ENCODE results near the gene CEP164. TPM values are rescaled to one million over a fixed set of nuclear protein-coding genes. Genes with fewer than 3 reads are reported as not detected.

CEP164 gene
- total and polyA plus RNA-seq, 2 of the 8 experiments (the other 6 are each of a cell fraction or from before 2014, with no cell fraction given): 8.4 to 20.8 TPM

GRCh38 chr11:117457835-117458234 lies 130.2 kb downstream of the CEP164 start:
- Histone ChIP-seq H3K27me3 (replicated peaks in 1 of 4; ENCODE audit: control insufficient read depth in 3 of 4, extremely low read depth in 1 of 4, insufficient read depth in 3 of 4, low read length in 3 of 4) (no peaks in the 10 kb centered on the region), H3K56ac (replicated peaks; ENCODE audit: insufficient read length, low read depth, low read length) (no peak overlapping the region), H3K18ac (ENCODE audit: extremely low read depth, low read length) (no peak overlapping the region), H4K8ac (ENCODE audit: extremely low read depth, insufficient read depth, low read length) (no peak overlapping the region), H3K4me1 (replicated peaks in 1 of 4; ENCODE audit: control insufficient read depth in 3 of 4, insufficient read depth in 4 of 4, low read length in 3 of 4) (no peaks in the 10 kb centered on the region), H3K27ac (ENCODE audit: low read depth, low read length) (no peak overlapping the region), H3K36me3 (ENCODE audit: control insufficient read depth in 2 of 4, insufficient read depth in 4 of 4, low read length in 3 of 4) (no peaks in the 10 kb centered on the region), H4K91ac (replicated peaks; ENCODE audit: insufficient read length, low read length) (no peak overlapping the region), H3K9me3 (ENCODE audit: insufficient read depth in 2 of 2, low read depth in 1 of 2, low read length in 1 of 2) (peaks cover 0 to 5% of the 10 kb centered on the region in 2 experiments; a peak in 1 of 4 replicates), H2BK5ac (ENCODE audit: low read depth, low read length) (peak overlapping the region; percentile 44; the same call in 1 of the 2 replicates), H2AFZ (ENCODE audit: low read length) (no peak overlapping the region), H3K4me3 (ENCODE audit: extremely low read depth in 1 of 4, insufficient read depth in 2 of 4, low read depth in 3 of 4, low read length in 4 of 4) (no peak overlapping the region), H3K4me2 (ENCODE audit: insufficient read depth in 1 of 2, low read depth in 2 of 2, low read length in 2 of 2) (no peak overlapping the region), H3K79me1 (ENCODE audit: low read depth, low read length) (no peaks in the 10 kb centered on the region), H3K9ac (replicated peaks in 1 of 4; ENCODE audit: extremely low read depth in 1 of 4, low read depth in 3 of 4, low read length in 3 of 4) (no peak overlapping the region), H2BK15ac (ENCODE audit: low read length) (no peak overlapping the region), H3K14ac (ENCODE audit: insufficient read length) (no peak overlapping the region), H3K79me2 (ENCODE audit: control insufficient read depth in 1 of 2, insufficient read depth in 2 of 2, low read length in 2 of 2) (no peaks in the 10 kb centered on the region), H3K23ac (ENCODE audit: insufficient read length) (no peak overlapping the region), H3K23me2 (ENCODE audit: low read depth, low read length) (no peaks in the 10 kb centered on the region), H4K5ac (ENCODE audit: insufficient read length, low read depth, low read length) (no peak overlapping the region), H2AK5ac (ENCODE audit: low read depth, low read length) (no peak overlapping the region), H2BK12ac (ENCODE audit: low read depth, low read length) (no peak overlapping the region), H2BK20ac (ENCODE audit: low read length) (no peak overlapping the region), H4K20me1 (replicated peaks in 1 of 2; ENCODE audit: control insufficient read depth in 1 of 2, insufficient read depth in 2 of 2, low read length in 2 of 2) (no peaks in the 10 kb centered on the region), H2BK120ac (replicated peaks; ENCODE audit: low read depth, low read length) (no peak overlapping the region), H3K4ac (replicated peaks; ENCODE audit: insufficient read length, low read depth, low read length) (no peak overlapping the region)
- DNase-seq (ENCODE audit: low read depth in 1 of 2, low spot score in 2 of 2): no peak
- TF ChIP-seq, protein P1, sequence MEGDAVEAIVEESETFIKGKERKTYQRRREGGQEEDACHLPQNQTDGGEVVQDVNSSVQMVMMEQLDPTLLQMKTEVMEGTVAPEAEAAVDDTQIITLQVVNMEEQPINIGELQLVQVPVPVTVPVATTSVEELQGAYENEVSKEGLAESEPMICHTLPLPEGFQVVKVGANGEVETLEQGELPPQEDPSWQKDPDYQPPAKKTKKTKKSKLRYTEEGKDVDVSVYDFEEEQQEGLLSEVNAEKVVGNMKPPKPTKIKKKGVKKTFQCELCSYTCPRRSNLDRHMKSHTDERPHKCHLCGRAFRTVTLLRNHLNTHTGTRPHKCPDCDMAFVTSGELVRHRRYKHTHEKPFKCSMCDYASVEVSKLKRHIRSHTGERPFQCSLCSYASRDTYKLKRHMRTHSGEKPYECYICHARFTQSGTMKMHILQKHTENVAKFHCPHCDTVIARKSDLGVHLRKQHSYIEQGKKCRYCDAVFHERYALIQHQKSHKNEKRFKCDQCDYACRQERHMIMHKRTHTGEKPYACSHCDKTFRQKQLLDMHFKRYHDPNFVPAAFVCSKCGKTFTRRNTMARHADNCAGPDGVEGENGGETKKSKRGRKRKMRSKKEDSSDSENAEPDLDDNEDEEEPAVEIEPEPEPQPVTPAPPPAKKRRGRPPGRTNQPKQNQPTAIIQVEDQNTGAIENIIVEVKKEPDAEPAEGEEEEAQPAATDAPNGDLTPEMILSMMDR (IDR thresholded peaks at IDR 0.05; ENCODE audit: control extremely low read depth in 1 of 3, insufficient read depth in 1 of 3, low read depth in 1 of 3, low read length in 3 of 3): peak in 2 of 3 experiments; percentile 3 to 13; a peak in 2 of 4 replicates
- TF ChIP-seq KDM5A (IDR thresholded peaks at IDR 0.05; ENCODE audit: low read length): no peak
- no peak for FAIRE-seq
- CTCF ChIA-PET (ENCODE audit: partially characterized antibody): interaction anchor here (0.8 to 6.0 kb wide), 10 partner anchors 9 to 361 kb away, joined by 3 to 24 read pairs (median 4); no protein-coding TSS in a partner anchor
- POLR2A ChIA-PET (ENCODE audit: partially characterized antibody): interaction anchor here (1.7 kb wide), 1 partner anchor 14 kb away, joined by 4 read pairs; no protein-coding TSS in a partner anchor
- 86% methylated on average over 9 of the region's 9 CpGs; no CpG with 5 or more reads in 1 of the 2 experiments for WGBS, 2 experiments (ENCODE audit: extremely low coverage in 1 of 2, insufficient coverage in 1 of 2, insufficient read length in 1 of 2, insufficient replicate concordance in 2 of 2, low coverage in 1 of 2, low lambda C conversion rate in 2 of 2, missing lambda C conversion rate in 1 of 2)
